NCI-H128 (cell line): ENCODE results near the gene SYT13.

Experiments used
- DNase-seq: peaks from one replicate; lab custom pipeline; 2025; ENCODE audit not compliant: unreplicated experiment; lab: John Stamatoyannopoulos, UW

Gene SYT13, protein sequence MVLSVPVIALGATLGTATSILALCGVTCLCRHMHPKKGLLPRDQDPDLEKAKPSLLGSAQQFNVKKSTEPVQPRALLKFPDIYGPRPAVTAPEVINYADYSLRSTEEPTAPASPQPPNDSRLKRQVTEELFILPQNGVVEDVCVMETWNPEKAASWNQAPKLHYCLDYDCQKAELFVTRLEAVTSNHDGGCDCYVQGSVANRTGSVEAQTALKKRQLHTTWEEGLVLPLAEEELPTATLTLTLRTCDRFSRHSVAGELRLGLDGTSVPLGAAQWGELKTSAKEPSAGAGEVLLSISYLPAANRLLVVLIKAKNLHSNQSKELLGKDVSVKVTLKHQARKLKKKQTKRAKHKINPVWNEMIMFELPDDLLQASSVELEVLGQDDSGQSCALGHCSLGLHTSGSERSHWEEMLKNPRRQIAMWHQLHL

GRCh38 chr11:45285930-45286632 is at the start of gene SYT13:
Gene SYT13, minus strand, starts transcription at chr11:45286341. Its CDS starts 134 bp downstream, at chr11:45286207.
- DNase-seq = peak; percentile 15

GRCh38 chr11:45335434-45335833 is 49.3 kb upstream of the SYT13 start:
- DNase-seq = no peak

- DNase-seq = no peak
Measured at GRCh38 chr11:45334836-45335235, 48.7 kb upstream of the SYT13 start.

DNA sequence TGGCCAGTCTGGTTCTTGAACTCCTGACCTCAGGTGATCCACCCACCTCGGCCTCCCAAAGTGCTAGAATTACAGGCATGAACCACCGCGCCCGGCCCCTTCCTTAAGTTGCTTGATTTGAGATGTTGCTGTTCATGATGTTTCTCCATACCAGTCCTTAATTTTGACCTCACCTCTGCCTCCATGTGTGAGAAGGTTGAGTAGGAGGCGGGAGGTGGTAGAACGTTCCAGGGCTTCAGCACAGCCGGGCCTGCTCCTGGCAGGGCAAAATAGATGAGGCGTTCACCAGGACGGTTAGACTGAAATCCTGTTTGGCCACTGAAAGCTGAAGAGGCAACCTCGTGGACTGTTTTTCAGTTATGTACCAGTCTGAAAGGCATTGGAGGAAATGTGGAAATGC is 48.3 kb upstream of the SYT13 start:
- no peak for DNase-seq

GRCh38 chr11:45333001-45333971 is 47.1 kb upstream of the SYT13 start:
- no peak for DNase-seq

- DNase-seq = no peak
Measured at GRCh38 chr11:45332276-45332934, 46.3 kb upstream of the SYT13 start.

DNA sequence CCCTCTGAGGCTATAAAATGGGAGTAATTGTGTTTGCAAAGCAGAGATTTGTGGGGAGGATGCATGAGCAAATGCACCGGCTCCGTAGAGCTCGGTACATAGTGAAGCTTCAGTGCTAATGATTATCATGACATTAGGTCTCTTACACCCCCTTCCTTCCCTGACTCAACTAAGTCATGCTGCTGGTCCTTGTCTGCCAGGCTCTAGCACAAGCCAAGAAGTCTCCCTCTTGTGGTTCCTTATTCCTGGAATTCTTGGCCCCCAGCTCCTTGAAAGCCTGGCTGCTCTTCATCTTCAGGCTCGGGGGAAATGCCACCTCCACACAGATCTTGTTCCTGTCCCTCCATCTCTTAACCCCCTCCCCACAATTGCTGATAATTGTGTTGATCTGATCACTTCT is 45.7 kb upstream of the SYT13 start:
- no peak for DNase-seq

DNA sequence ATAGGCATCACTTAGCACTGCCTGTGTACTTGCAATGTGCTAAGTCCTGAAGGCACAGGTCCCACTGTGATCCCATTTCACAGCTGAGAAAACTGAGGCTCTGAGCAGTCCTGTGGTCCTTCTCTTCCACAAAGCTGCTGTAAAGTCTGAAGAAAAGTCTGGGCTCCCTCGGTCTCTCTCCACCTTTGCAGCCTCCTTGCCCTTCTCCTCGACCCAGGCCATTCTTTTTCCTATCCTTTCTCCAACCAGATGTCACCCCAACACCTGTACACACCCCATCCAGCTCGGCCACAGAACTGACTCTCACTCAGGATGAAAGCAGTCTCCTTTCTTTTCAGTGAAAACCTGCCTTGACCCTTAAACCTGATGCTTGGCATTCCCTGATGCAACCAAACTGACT is 42.6 kb upstream of the SYT13 start:
- no peak for DNase-seq

DNA sequence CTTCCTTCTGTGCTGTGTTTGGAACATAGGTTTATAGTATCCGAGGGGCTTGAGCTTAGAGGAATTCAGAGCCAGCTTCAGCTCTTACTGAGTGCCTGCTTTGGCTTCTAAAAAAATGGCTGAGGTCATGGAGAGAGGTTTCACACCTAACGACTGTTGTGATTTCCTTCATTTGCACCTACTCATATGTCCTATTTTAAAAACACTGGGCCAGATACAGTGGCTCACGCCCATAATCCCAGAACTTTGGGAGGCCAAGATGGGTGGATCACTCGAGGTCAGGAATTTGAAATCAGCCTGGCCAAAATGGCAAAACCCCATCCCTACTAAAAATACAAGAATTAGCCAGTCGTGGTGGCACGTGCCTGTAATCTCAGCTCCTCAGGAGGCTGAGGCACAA is 38.3 kb upstream of the SYT13 start:
- DNase-seq = no peak

DNA sequence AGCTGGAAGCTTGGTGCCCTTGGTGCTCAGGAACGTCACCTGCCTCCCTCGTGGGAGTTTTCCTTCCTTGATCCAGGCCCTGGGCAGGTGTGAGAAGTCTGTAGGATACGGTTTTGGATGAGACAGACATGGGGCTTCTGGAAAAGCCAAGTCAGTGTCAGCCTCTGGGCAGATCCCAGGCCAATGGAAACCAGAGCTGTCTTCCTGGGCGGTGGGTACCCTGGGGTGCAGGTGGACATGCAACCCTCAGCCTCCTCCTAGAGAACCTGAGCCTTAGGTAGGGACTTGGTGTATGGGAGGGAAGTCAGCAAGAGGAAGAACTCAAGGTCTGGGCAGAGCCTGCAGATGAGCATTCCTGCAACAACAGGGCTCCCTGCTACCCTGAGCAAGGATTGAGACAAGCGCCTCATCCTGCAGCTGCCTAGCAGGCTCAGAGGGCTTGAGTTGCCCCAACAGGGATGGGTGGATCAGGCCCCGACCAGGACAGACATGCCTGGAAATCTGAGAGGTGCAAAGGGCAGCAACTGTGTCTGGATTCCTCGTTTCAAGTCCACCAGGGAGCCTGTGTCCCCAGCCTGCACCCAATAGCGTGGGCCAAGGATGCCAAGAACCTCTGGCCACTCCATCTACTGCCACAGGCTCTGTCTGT is 37.6 kb upstream of the SYT13 start:
- no peak for DNase-seq

GRCh38 chr11:45322891-45323600 is 36.9 kb upstream of the SYT13 start:
- DNase-seq = no peak

DNA sequence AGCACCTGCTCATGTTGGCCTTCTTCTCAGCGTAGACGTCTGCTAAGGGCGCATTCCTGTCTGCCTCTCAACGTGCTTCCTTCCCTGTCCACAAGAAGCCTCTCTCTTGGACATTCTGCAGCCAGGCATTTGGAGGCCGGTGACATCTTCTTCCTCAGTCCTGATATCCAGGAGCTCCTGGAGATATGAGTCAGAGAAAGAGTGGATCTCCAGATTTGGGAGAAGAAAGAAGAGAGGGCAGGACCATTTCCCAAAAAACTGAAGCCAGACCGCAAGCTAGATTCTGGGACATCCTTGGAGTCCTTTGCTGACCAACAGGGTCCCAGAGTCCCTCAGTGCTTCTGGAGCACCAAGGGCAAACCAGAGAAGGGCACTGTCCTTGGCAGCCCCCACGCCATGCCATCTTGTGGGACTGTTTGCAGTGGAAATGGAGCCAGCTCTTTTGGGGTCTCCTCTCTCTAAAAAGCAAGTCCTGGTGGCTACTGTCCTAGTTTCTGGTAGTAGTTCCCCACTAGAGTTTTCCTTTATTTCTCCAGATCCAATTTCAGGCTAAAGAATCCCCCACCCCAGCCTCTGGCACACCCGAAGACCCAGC is 36.1 kb upstream of the SYT13 start:
- no peak for DNase-seq

GRCh38 chr11:45321669-45322068 is 35.5 kb upstream of the SYT13 start:
- no peak for DNase-seq

GRCh38 chr11:45321031-45321595 is 35.0 kb upstream of the SYT13 start:
- no peak for DNase-seq

- DNase-seq = no peak
Measured at GRCh38 chr11:45320371-45320770, 34.2 kb upstream of the SYT13 start.

- no peak for DNase-seq
Measured at GRCh38 chr11:45319077-45319476, 32.9 kb upstream of the SYT13 start.

- no peak for DNase-seq
Measured at GRCh38 chr11:45318516-45318915, 32.4 kb upstream of the SYT13 start.

- no peak for DNase-seq
Measured at GRCh38 chr11:45316258-45316657, 30.1 kb upstream of the SYT13 start.

DNA sequence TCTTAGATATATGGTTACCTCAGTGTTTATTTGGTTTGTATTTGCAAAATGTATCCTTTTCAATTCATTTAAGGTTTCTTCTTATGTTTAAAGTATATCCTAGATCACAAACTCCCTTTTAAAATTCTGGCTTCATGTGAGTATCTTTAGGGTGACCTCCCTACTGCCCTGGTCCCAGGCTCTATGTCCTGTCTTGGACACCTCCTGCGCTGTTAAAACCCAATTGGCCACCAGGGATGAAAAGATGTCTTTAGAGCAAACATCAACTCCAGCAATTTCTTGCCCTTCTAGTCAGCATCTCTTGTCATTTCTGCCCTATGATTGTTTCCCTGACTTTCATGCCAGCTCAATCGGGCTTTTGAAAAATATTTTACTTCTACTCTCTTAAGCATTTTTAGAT is 28.8 kb upstream of the SYT13 start:
- no peak for DNase-seq
